Bronchial epithelial cell (primary cell): Measurements from ENCODE around the gene HSCB. TPM values are rescaled to one million over a fixed set of nuclear protein-coding genes. Genes with fewer than 3 reads are reported as not detected.

ENCODE experiments used
- DNase-seq: peaks from one replicate; pipeline ENCODE4 v3.0.0-alpha.2; 2010; ENCODE audit warnings: low read depth
- FAIRE-seq: peaks from 2 replicates; lab custom pipeline; 2011; peaks lifted over from hg19 to GRCh38; lab: Jason Lieb, UNC
- H3K27me3 ChIP-seq: 2 replicates; pipeline ENCODE4 v1.5.1; 2011; ENCODE audit warnings: low read length; ENCODE audit not compliant: control insufficient read depth, insufficient read depth
- H3K36me3 ChIP-seq: 2 replicates; pipeline ENCODE4 v1.5.1; 2011; ENCODE audit warnings: low read length; ENCODE audit not compliant: control insufficient read depth, insufficient read depth
- H3K4me3 ChIP-seq: 2 replicates; pipeline ENCODE4 v1.5.1; 2011; ENCODE audit warnings: mild to moderate bottlenecking, low read depth, low read length, control low read depth
- CTCF ChIP-seq: IDR thresholded peaks from 2 replicates; pipeline ENCODE4 v1.5.1; 2011; ENCODE audit warnings: mild to moderate bottlenecking, moderate library complexity, low read length, control low read depth, inconsistent platforms; ENCODE audit not compliant: insufficient read depth, severe bottlenecking
- total RNA-seq: library from RNA; depleted of rRNA; stranded (reverse); fragments of >200 nt; gene quantifications from 2 replicates; pipeline ENCODE4 v1.2.1, GENCODE V29; 2014

The HSCB gene
- total RNA-seq, 1 donor from 2014 or later = 24.7 TPM

- Histone ChIP-seq H3K4me3 (no peak overlapping the region), H3K27me3 (no peaks in the 10 kb centered on the region), H3K36me3 (peaks cover 3% of the 10 kb centered on the region)
- no peak for TF ChIP-seq CTCF
- no peak for FAIRE-seq
- peak; percentile 83 for DNase-seq
Measured at GRCh38 chr22:28710576-28711191, 31.2 kb upstream of the HSCB start.

DNA sequence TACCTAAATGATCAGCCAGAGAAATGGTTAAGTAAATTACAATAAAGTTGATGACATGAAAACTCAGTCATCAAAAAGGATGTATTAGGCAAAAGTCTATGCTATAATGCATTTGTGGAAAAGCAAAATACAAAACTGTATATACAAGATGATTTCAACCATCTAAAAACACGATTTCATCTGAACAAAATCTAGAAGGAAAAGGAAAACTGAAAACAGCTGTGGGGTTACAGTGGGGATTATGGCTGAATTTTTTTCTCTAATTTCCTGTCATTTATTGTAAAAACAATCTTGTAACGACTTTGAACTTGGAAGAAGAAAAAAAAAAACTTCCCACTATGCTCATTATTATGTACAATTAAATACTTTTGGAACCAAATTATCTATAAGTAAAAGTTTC lies 30.5 kb upstream of the HSCB start:
- Histone ChIP-seq H3K27me3 (no peaks in the 10 kb centered on the region), H3K4me3 (no peak overlapping the region), H3K36me3 (peaks cover 3% of the 10 kb centered on the region)
- DNase-seq (no peak), FAIRE-seq (no peak)
- TF ChIP-seq CTCF = no peak

DNA sequence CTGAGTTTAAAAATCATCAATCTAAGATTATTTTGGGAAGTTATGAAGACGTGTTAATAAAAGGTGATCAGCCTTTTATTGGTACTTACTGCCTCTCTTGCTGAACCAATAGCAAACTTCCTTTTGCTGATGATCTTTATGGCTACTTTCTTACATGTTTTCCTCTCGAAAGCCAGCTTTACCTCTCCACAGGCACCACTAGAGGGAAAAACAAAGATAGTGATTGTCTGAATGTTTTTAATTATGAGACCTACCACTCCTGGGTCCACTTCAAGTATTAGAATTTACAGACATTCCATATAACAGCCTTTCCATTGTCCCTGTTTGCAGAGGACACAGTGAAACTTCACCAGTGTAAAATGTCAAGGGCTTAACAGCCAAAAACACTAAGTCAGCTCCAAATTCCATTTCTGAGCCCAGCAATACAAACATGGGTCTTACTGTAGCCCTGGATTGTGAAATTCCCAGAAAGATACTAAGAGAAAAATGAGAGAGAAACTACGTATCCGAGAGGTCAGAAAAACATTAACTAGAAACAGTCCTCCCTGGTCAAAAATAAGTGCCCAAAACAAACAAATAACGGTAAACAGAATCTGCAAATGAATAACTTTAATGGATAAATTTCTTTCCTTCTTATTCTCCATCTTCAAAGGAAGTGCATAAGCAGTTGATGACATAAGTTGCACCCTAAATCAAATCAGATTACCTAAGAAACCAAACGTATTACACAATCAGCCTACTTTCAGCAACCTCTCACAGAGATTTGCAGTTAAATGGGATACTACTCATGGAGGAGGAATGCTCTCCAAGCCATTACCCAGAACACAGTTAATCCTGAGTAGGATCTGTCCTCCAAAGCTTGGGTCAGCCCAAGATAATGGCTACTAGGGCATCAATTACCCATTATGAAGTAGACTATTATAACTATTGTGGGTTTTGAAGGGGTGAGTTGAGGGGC lies 29.7 kb upstream of the HSCB start:
- FAIRE-seq (peak; percentile 23), DNase-seq (peak; percentile 97)
- Histone ChIP-seq H3K4me3 (no peak overlapping the region), H3K27me3 (no peaks in the 10 kb centered on the region), H3K36me3 (peaks cover under 1% of the 10 kb centered on the region)
- no peak for TF ChIP-seq CTCF

- H3K27me3 ChIP-seq = no peaks in the 10 kb centered on the region
- H3K4me3 ChIP-seq = no peak overlapping the region
- DNase-seq (peak; percentile 23), FAIRE-seq (no peak)
- H3K36me3 ChIP-seq = no peaks in the 10 kb centered on the region
- no peak for TF ChIP-seq CTCF
Measured at GRCh38 chr22:28714043-28714628, 27.7 kb upstream of the HSCB start.

- FAIRE-seq (no peak), DNase-seq (no peak)
- no peaks in the 10 kb centered on the region for H3K27me3 ChIP-seq
- no peak overlapping the region for H3K4me3 ChIP-seq
- TF ChIP-seq CTCF = no peak
- H3K36me3 ChIP-seq = no peaks in the 10 kb centered on the region
Measured at GRCh38 chr22:28715611-28716010, 26.2 kb upstream of the HSCB start.
